HCEC 1CT (cell line): Measurements from ENCODE around the gene DES.

Experiments
- DNase-seq: peaks from one replicate; pipeline ENCODE4 v3.0.0-alpha.2; 2017

Gene DES

GRCh38 chr2:219475697-219476651, 57.8 kb downstream of the DES start:
- DNase-seq = peak; percentile 33
